Posterior cingulate gyrus (tissue), 11 donors: ENCODE data around the gene PPP4C.
"Not testable (repeated sequence)": the region's sequence is repeated elsewhere in the genome, so short reads cannot be mapped to it uniquely, and the experiment has no call there.

Experiments used
- DNase-seq, 10 donors: peaks; one replicate each; pipeline versions ENCODE4 v3.0.0 to v3.0.0-alpha.2; 2020 to 2021; ENCODE audit warnings: mixed read lengths in 3 of 10
- intact Hi-C: fragments of 100-400 bp; cut with DNase I; formaldehyde crosslinking; loops from one replicate; pipeline ENCODE4 v1.15.1; 2023

Gene PPP4C

DNA sequence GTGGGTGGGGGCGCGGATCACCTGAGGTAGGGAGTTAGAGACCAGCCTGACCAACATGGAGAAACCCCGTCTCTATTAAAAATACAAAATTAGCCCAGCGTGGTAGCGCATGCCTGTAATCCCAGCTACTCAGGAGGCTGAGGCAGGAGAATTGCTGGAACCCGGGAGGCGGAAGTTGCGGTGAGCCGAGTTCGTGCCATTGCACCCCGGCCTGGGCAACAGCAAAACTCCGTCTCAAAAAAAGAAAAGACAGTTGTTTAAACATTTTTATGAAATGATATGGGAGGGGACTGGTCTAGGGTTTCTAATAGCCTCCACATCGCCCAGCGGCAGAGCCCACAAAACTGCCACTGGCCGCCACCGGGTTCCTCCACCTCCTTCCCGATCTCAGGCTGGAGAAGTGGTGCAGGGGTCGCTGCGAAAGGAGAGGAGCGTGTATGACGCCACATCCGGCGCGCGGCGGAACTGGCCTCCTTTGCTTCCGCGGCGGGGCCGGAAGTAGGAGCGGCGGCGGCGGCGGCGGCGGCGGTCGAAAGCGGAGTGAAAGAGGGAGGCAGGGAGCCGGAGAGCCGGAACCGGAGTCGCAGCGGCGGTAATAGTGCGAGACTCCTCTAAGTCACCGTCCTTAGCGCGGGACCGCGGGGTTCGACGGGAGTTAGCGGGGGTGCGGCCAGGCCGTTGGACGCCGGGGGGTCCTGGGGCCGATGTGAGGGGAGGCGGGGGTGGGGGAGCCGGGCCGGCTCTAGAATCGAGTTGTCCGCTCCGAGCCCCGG is at the start of gene PPP4C:
TSS of gene PPP4C (plus strand) at position 492 of the 773 bp plus-strand sequence. CDS start 384 bp downstream, outside the sequence.
- peak; percentile 84 to 98 (median 92) for DNase-seq
- intact Hi-C loops: no loop called here

DNA sequence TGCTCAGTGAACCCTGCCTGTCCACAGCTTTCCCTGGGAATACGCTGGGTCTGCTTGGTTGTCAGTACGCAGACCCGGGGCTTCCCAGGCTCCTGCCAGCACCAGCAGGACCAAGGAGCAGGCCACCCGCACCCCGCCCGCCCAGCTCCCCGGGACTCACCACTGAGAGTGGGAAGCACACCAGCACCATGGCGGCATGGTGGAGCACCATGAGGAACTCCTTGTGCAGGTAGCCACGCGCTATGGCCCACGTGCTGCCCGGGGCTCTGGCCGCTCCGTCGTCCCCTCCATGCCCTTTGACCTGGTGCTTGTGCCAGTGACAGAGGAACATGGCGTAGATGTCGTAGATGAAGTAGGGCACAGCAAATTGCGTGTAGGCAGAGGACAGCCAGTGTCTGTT is 49.3 kb upstream of the PPP4C start:
- intact Hi-C loops: no loop called here
- DNase-seq: no peak

DNA sequence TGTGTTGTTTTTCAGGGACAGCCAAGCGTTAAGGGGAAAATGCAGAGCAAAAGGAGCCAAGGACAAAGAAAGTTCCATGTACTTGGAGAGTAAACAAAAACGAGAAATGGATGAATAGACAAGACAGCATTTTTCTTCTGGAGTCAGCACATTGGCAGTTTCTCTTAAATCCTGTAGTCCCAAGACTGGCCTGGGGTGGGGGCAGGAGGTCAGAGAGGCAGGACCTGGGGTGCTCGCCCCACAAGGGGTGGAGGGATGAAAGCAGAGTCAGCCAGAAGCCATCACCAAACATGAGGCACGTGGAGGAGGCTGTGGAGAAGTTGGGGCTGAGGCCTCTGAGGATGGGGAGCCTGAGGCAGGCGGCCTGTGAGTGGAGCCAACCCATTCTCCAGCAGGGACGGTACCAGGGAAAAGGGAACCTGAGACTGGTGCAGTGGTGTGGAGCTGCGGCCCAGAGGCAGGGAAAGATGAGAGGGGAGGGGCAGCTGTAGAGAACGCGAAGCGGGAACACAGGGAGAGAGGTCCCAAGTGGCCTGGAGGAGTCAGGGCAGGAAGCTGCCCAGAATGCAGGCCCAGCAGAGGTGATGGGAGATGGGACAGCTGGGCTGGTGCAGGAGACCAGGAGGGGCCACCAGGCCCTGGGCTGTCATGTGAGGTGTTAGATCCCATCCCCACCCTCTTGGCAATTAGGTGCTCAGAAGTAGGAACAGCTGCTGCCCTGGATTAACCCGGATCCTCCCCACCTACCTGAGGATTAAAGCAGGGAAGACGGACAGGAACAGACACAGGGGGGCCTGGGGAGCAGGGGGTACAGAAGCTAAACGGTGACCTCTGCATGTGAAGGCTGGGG is 48.0 kb upstream of the PPP4C start:
- DNase-seq: no peak
- intact Hi-C loops: no loop called here

DNA sequence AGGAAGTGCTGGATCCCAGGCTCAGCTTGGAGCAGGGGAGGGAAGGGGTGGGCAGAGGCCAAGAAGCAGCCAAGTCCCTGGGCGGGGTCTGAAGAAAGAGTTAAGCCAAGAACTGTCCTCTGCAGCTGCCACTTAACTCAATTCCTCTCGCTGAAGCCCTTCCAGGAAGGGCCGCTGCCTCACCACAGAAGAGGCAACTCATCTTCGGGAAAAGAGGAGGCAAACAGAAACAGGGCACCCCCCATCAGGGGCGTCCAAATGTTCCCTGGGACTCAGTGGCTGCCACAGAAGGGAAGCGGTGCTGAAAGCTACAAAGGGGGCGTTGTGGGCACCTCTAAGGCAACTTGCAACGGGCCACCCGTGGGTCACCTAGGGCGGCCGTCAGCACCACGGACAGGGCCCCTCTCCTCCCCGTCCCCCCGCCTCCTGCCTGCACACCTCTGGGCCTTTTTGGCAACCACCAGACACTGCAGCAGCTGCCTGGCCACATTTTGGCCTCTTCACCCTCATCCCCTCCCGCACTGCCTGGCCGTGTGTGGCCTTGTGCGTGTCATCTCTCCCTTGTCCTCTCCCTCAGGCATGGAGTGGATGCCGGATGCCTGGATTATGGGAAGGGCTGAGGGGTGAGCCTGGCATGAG is 47.2 kb upstream of the PPP4C start:
- intact Hi-C loops: no loop called here
- no peak for DNase-seq

DNA sequence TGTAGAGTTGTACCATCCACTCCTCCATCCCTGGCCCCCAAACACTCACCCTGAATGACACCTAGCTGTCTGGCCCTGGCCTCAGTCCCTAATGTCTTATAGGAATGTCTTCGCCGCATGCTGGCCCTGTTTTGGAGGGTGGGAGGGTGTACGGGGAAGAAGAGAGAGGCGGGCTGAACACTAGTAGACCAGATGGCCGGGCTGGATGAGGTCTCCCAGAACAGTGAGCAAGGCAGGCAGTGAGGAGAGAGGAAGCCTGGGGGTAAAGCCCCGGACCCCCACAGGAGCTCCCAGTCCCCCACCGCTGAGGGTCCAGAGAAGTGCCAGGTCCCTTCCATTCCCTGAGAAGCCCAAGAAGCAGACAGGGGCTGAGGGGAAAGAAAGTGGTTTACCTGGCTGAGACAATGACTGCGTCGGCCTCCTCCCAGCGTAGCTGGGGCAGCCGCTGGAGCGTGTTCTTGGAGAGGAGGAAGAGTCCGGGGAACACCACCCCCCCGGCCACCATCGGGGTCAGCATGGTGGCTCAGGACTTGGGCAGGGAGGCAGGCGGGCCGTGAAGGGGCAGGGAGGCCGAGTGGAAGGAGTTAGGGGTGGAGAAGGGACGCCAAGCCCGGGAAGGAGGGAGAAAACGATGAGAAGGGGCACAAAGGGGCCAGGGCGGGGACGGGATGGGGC is 45.6 kb upstream of the PPP4C start:
- intact Hi-C loops: no loop called here
- DNase-seq: no peak

DNA sequence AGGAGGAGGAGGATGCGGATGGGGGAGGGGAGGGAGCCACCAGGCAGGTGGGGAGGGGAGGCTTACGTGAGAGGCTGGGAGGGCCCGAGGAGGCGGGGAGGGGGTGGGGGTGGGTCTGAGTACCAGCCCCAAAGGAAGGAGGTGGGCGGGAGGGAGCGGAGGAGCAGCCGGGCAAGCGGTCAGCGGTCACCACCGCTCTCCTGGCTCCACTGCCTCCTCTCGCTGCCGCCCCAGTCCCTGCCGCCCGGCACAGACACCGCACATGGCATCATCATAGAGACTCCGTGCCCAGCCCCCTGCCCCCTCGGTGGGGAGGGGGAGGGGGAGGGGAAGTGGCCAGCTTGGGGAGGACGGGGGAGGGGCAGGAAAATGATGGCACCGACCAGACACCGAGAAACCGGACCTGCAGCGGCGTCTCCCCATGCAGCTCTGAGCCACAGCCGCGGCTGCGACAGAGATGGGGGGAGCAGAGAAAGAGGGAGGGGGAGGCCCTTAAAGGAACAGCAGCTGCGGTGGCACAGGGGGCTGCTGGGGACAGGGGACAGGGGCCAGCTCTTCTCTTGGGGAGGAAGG is 44.9 kb upstream of the PPP4C start, which contains the start of gene TLCD3B:
TSS of gene TLCD3B (minus strand) at position 431 of the 573 bp plus-strand sequence. CDS start 744 bp downstream, outside the sequence.
- intact Hi-C loops: no loop called here

DNA sequence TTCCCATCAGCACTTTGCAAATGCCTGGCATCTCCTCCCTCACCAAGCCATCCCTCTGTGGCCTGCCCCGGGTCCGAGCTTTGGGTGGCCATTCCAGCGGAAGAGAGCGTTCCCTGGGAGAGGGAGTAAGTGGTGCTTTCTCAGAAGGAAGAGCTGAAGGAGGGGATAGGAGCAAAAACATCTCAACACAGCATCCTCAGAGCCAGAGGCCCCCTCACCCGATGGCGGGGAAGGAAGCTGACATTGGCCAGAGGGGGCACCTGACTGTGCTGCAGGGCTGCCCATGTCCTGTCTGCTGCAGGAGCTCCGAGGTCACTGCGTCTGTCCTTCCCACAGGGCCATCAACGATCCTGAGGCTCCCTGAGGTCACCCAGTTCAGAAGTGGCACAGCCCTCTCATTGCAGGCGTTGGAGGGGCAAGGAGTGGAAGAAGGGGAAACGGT is 44.3 kb upstream of the PPP4C start:
- no peak for DNase-seq
- intact Hi-C loops: no loop called here

More for the DNA sequence above, 44.9 kb upstream of the PPP4C start, which contains the start of gene TLCD3B:
- peak in 6 of 10 donors; percentile 29 to 93 (median 74) for DNase-seq

DNA sequence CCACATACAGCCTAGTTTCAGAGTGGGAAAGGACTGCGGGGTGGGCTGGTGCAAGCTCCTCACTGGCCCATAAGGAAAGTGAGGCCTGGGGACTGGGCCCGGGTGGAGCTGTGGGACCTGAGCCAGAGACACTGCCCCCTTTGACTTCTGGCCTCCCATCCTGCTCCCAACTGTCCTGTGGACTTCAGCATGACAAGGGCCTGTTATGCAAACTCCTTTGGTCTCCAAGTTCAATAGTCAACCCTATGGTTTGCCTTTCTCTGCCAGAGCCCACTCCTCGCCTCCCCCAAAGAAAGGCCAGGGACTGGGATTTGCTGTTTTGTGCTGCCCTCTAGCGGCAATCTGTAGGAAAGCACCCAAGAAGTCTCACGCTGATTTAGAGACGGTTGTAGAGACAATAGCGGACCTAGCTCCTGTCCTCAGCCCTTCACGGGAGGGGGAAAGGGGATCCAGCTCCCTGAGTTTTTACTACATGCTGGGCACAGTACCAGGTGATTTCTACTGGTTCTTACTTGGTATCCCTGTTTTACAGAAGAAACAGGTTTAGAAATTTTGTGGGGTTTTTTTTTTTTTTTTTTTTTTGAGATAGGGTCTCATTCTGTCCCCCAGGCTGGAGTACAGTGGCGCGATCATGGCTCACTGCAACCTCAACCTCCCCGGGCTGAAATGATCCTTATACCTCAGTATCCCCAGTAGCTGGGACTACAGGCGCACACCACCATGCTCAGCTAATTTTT is 43.5 kb upstream of the PPP4C start:
- peak in 6 of 10 donors; percentile 52 to 91 (median 74) for DNase-seq
- intact Hi-C loops: no loop called here

DNA sequence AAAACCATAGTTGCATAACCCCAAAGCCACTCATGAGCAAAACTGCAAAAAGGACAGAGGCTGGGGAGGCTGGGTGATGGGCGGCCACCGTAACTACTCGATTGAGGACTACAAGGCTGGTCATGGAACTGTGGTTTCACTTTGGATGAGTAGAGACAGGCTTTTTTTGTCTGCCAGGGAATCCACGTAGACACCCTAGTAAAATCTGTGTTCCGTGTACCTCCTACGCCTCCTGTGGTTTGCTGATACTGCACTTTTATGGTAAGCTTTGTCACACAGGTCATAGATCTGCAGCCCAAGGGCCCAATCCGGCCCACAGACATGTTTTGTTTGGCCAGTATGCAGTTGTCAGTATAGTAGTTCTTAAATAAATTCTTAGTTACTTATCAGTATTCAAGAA is 42.5 kb upstream of the PPP4C start:
- intact Hi-C loops: no loop called here
- DNase-seq: peak in 1 of 10 donors; percentile 26

DNA sequence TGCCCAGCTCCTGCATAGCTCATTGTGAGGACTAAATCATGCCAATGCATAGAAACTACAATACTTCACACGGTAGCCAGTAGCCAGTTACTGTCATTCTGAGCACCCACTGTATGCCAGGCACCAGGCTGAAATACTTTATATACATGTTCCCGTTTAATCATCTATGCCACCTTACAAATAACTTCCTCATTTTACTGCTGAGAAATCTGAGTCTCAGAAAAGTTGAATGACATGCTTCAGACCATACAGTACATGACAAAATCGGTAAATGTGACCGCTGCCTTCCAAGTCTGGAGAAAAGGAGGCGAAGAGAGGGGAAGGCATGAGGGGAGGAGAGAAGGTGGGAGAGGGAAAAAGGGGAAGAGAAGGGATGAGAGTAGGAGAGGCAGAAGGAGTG is 35.6 kb upstream of the PPP4C start:
- DNase-seq: no peak
- intact Hi-C loops: no loop called here

DNA sequence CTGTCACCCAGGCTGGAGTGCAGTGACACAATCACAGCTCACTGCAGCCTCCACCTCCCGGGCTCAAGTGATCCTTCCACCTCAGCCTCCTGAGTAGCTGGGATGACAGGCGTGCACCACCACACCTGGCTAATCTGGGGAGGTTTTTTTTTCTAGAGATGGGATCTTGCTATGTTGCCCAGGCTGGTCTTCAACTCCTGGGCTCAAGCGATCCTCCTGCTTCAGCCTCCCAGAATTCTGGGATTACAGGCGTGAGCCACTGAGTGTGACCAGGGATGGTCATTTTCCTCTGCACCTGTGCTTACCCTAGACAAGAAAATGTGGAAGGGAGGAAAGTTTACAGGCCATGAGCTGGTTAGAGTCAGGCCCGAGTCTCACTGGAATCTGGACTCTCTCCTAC is 35.1 kb upstream of the PPP4C start:
- intact Hi-C loops, DNase-seq: not testable (repeated sequence)

DNA sequence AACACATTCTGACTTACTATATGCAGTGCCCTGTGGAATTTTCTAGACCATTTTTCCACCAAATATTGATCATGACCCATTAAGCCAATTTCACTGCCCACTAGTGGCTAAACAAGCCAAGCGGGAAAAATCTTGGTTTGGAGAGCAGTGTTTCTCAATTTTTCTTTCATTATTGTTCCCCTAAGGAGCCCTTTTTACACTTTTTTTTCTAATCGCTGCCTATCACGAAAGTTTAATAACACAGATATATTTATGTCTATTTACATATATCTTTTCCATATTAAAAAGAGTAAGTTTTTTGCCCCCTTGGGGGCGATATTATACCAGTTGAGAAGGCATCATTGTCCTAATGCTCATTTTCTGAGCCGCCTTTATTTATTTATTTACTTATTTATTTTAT is 34.0 kb upstream of the PPP4C start:
- intact Hi-C loops: no loop called here
- no peak for DNase-seq

DNA sequence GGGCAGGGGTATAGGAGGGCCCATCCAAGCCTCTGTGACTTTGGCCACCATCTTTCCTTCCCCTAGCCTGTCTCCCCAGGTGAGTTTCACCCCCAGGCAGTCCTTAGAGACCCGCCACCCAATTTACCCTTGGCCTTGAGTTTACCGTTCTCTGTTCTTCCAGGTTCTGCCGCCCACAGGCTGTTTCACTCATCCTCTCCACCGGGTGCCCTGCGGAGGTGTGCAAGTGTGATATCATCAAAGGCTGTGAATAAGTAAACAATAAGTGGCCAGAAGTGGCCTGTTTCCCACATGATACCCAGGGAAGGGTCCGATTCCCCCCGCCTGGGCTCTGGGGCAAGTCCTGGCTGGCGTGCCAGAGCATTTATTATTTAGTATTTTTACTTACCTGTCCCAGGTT is 29.6 kb upstream of the PPP4C start:
- intact Hi-C loops: no loop called here
- DNase-seq: no peak

DNA sequence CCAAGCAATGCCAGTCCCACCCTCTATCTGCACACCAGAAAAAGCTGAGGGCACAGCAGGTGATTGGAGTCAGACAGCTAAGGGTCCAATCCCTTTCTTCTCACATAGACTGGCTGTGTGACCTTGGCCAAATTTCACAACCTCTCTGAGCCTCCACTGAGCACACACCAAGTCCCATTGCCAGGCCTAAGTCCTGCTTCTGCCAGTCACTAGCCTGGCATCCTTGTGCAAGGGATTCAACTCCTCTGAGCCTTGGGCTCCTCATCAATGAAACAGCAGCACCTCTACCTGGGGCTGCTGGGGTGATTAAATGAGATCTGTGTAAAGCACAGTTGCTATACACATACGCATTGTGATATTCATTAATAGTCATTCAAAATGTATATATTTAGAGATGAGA is 29.2 kb upstream of the PPP4C start:
- intact Hi-C loops: no loop called here
- no peak for DNase-seq

DNA sequence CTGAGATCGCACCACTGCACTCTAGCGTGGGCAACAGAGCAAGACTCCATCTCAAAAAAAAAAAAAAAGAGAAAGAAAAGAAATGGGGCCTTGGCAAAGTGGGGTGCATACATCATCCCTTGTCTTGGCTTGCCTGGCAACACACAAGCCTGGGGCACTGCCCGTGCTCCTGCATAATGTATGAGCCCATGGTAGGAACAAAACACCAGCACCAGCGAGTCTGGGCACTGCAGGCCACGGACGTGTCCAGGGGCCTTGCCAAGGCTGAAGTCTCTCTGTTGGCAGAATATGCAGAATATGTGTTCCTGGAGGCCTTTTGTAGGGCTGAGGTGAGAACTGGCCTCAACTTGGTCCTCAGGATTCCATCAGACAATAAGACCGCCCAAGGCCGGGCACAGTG is 25.9 kb upstream of the PPP4C start:
- intact Hi-C loops: no loop called here
- DNase-seq: peak in 7 of 10 donors; percentile 54 to 90 (median 71)

DNA sequence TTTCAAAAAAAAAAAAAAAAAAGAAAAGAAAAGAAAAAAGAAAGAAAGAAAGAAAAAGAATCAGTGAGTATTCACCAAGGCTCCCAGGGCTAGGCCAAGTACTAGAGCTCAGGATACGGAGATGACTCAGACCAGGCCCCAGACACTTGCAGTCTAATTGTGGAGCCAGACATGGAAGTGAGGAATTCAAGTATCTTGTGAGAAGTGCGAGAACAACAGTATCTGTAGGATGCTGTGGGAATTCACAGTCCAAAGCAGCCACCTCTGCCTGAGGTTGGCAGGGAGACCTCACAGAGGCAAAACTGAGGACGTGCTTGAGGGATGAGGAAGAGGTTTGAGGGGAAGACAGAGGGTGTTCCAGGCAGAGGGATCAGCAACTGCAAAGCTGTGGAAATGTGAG is 24.3 kb upstream of the PPP4C start:
- intact Hi-C loops: no loop called here
- no peak for DNase-seq

DNA sequence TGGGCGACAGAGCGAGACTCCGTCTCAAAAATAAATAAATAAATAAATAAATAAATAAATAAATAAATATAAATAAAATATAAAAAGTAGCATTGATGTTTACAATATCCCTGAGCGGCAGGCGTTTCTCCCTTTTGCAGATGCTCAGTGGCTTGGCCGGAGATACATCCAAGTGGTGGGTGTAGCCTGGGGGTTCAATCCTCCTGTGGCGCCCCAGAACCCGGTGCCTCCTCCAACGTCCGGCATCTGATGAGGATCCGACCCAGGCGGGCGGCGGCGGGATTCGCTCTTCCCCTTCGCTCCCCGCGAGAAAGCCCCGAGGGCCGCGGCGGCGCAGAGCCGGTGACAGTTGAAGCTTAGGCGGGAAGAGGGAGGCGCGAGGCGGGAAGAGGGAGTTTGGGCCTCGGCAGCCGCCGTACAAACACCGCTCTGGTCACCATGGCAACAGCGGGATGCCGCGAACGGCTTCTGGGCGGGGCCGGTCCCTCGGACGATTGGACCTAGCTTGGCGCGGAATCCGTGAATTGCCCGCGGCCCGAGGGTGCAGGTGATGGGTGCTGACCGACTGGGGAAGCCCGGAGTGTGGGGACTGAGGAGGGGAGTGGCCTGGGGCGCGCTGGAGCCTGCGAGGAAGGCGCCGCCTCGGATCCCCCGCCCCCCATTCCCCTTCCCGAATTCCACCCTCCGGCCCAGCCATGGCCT is 23.0 kb upstream of the PPP4C start:
- DNase-seq: peak; percentile 83 to 98 (median 93)
- intact Hi-C loops: no loop called here

DNA sequence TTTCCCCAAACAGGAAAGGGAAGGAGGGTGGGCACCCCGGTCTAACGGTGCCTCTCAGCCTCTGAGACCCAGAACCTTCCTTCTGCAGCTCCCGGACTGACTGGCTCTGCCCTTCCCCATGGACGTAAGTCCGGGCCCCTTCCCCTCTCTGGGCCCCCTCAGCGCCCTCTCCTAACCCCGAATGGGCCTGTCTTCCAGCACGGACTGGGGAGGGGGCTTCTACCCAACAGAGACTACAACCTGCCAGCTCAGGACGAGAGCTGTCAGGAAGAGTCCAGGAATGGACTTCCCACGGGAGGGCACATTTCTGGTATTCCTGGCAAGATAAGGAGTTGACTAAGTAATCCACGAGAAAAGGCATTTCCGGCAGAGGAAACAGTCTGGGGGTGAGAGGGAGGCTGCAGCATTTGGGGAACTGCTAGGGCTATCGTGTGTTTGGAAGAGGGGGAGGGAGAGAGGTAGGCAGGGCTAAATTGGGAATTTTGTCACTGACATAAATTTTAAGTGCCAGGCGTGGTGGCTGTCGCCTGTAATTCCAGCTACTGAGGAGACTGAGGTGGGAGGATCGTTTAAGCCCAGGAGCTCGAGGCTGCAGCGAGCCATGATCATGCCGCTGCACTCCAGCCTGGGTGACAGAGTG is 22.3 kb upstream of the PPP4C start:
- intact Hi-C loops: no loop called here
- peak in 2 of 10 donors; percentile 69 to 86 for DNase-seq
